C4-2B (cell line): Measurements from ENCODE around the gene TRDN.

Experiments used
- H3K27ac ChIP-seq: fragments of 450-650 bp; 2 replicates; pipeline ENCODE4 v1.5.1; 2017
- CTCF ChIP-seq: fragments of 450-650 bp; conservative IDR thresholded peaks from 2 replicates; pipeline ENCODE4 v1.5.1; 2017; ENCODE audit warnings: mild to moderate bottlenecking
- ZFX ChIP-seq: fragments of 450-650 bp; IDR thresholded peaks from 2 replicates; pipeline ENCODE4 v1.6.1; 2017

The TRDN gene

GRCh38 chr6:123524781-123525180 is 112.0 kb downstream of the TRDN start:
- TF ChIP-seq ZFX = no peak
- TF ChIP-seq CTCF = no peak
- H3K27ac ChIP-seq = no peak overlapping the region

- no peak overlapping the region for H3K27ac ChIP-seq
- TF ChIP-seq ZFX = no peak
- TF ChIP-seq CTCF = no peak
Measured at GRCh38 chr6:123520217-123520616, 116.5 kb downstream of the TRDN start.

- no peak overlapping the region for H3K27ac ChIP-seq
- TF ChIP-seq CTCF (no peak), ZFX (no peak)
Measured at GRCh38 chr6:123519189-123519505, 117.6 kb downstream of the TRDN start.

GRCh38 chr6:123518441-123519188 is 118.1 kb downstream of the TRDN start:
- TF ChIP-seq ZFX (no peak), CTCF (no peak)
- no peak overlapping the region; the same call in 1 of the 2 replicates for H3K27ac ChIP-seq

- H3K27ac ChIP-seq = no peak overlapping the region
- TF ChIP-seq CTCF (no peak), ZFX (no peak)
Measured at GRCh38 chr6:123515715-123516114, 121.0 kb downstream of the TRDN start.

- no peak for TF ChIP-seq ZFX
- no peak for TF ChIP-seq CTCF
Measured at GRCh38 chr6:123509112-123509511, 127.6 kb downstream of the TRDN start.

GRCh38 chr6:123508290-123508689 is 128.5 kb downstream of the TRDN start:
- TF ChIP-seq ZFX (no peak), CTCF (no peak)
- no peak overlapping the region for H3K27ac ChIP-seq

More at GRCh38 chr6:123509112-123509511, 127.6 kb downstream of the TRDN start:
- H3K27ac ChIP-seq = no peak overlapping the region
